HG02610 (cell line): ENCODE results near the gene LRRC8E.
"Not testable (repeated sequence)": the region's sequence is repeated elsewhere in the genome, so short reads cannot be mapped to it uniquely, and the experiment has no call there.

Source experiments
- ATAC-seq: cut with Tn5 transposase; IDR thresholded peaks from one replicate; pipeline ENCODE4 v1.9.1; 2021; ENCODE audit warnings: mild to moderate bottlenecking, moderate library complexity; ENCODE audit not compliant: unreplicated experiment

The LRRC8E gene

GRCh38 chr19:7907122-7907521, 18.8 kb downstream of the LRRC8E start:
- ATAC-seq = no peak

GRCh38 chr19:7907544-7907943, 19.2 kb downstream of the LRRC8E start:
- no peak for ATAC-seq

- ATAC-seq = no peak
Observed at GRCh38 chr19:7908078-7908699, 19.9 kb downstream of the LRRC8E start.

- no peak for ATAC-seq
Observed at GRCh38 chr19:7908742-7909461, 20.6 kb downstream of the LRRC8E start.

GRCh38 chr19:7909471-7910067, 21.3 kb downstream of the LRRC8E start:
- no peak for ATAC-seq

GRCh38 chr19:7910321-7911161, 22.2 kb downstream of the LRRC8E start:
- no peak for ATAC-seq

- ATAC-seq = no peak
Observed at GRCh38 chr19:7911508-7912143, 23.3 kb downstream of the LRRC8E start.

GRCh38 chr19:7912144-7912696, 23.9 kb downstream of the LRRC8E start:
- ATAC-seq = no peak

- ATAC-seq = no peak
Observed at GRCh38 chr19:7912697-7913564, 24.6 kb downstream of the LRRC8E start.

- no peak for ATAC-seq
Observed at GRCh38 chr19:7913652-7914051, 25.3 kb downstream of the LRRC8E start.

- no peak for ATAC-seq
Observed at GRCh38 chr19:7914099-7914498, 25.8 kb downstream of the LRRC8E start.

GRCh38 chr19:7914598-7915045, 26.3 kb downstream of the LRRC8E start, which contains the start of gene TGFBR3L:
TSS of gene TGFBR3L (plus strand) at chr19:7914830.
- ATAC-seq = no peak

GRCh38 chr19:7915250-7916102, 27.2 kb downstream of the LRRC8E start:
- ATAC-seq = no peak

- ATAC-seq = no peak
Observed at GRCh38 chr19:7916103-7916954, 28.0 kb downstream of the LRRC8E start.

- ATAC-seq = no peak
Observed at GRCh38 chr19:7916955-7917266, 28.6 kb downstream of the LRRC8E start.

- no peak for ATAC-seq
Observed at GRCh38 chr19:7917267-7918061, 29.2 kb downstream of the LRRC8E start.

GRCh38 chr19:7918062-7918614, 29.8 kb downstream of the LRRC8E start:
- ATAC-seq = not testable (repeated sequence)
